ENCODE data around the gene KIF26A.

The KIF26A gene

GRCh38 chr14:104138098-104138717 is at the start of gene KIF26A:
KIF26A (plus strand) TSS chr14:104138587; CDS start chr14:104138723, 136 bp downstream.
- in situ Hi-C loops (cut with HindIII; ENCODE audit: low sequenced_read_pairs): no loop called here

GRCh38 chr14:104090071-104090748 is 48.2 kb upstream of the KIF26A start:
- in situ Hi-C loops (cut with HindIII; ENCODE audit: low sequenced_read_pairs): no loop called here

- in situ Hi-C loops (cut with HindIII; ENCODE audit: low sequenced_read_pairs): no loop called here
Measured at GRCh38 chr14:104091061-104091926, 47.1 kb upstream of the KIF26A start.

- in situ Hi-C loops (cut with HindIII; ENCODE audit: low sequenced_read_pairs): no loop called here
Measured at GRCh38 chr14:104091927-104092771, 46.2 kb upstream of the KIF26A start.

GRCh38 chr14:104092931-104093365 is 45.4 kb upstream of the KIF26A start:
- in situ Hi-C loops (cut with HindIII; ENCODE audit: low sequenced_read_pairs): no loop called here

- in situ Hi-C loops (cut with HindIII; ENCODE audit: low sequenced_read_pairs): no loop called here
Measured at GRCh38 chr14:104093366-104094055, 44.9 kb upstream of the KIF26A start.

- in situ Hi-C loops (cut with HindIII; ENCODE audit: low sequenced_read_pairs): no loop called here
Measured at GRCh38 chr14:104094056-104094708, 44.2 kb upstream of the KIF26A start.

- in situ Hi-C loops (cut with HindIII; ENCODE audit: low sequenced_read_pairs): no loop called here
Measured at GRCh38 chr14:104094709-104095425, 43.5 kb upstream of the KIF26A start.

- in situ Hi-C loops (cut with HindIII; ENCODE audit: low sequenced_read_pairs): no loop called here
Measured at GRCh38 chr14:104095426-104096310, 42.7 kb upstream of the KIF26A start.

GRCh38 chr14:104096318-104096717 is 42.1 kb upstream of the KIF26A start:
- in situ Hi-C loops (cut with HindIII; ENCODE audit: low sequenced_read_pairs): no loop called here

GRCh38 chr14:104096751-104097700 is 41.4 kb upstream of the KIF26A start:
- in situ Hi-C loops (cut with HindIII; ENCODE audit: low sequenced_read_pairs): no loop called here

GRCh38 chr14:104098272-104099095 is 39.9 kb upstream of the KIF26A start:
- in situ Hi-C loops (cut with HindIII; ENCODE audit: low sequenced_read_pairs): no loop called here

- in situ Hi-C loops (cut with HindIII; ENCODE audit: low sequenced_read_pairs): no loop called here
Measured at GRCh38 chr14:104099096-104100041, 39.0 kb upstream of the KIF26A start.

- in situ Hi-C loops (cut with HindIII; ENCODE audit: low sequenced_read_pairs): no loop called here
Measured at GRCh38 chr14:104100171-104101085, 38.0 kb upstream of the KIF26A start.
